Suprapubic skin (tissue), 4 donors: Measurements from ENCODE around the gene EFCAB5. TPM values are rescaled to one million over a fixed set of nuclear protein-coding genes. Genes with fewer than 3 reads are reported as not detected.

Experiments used
- DNase-seq, 2 donors: peaks; one replicate each; pipeline ENCODE4 v3.0.0-alpha.2; 2019; ENCODE audit warnings: low spot score in 2 of 2
- H3K27ac ChIP-seq: fragments of 200-600 bp; sonication (generic); one replicate; pipeline ENCODE4 v1.5.1; 2019
- H3K27me3 ChIP-seq: fragments of 200-600 bp; sonication (generic); one replicate; pipeline ENCODE4 v1.5.1; 2019
- H3K36me3 ChIP-seq: fragments of 200-600 bp; sonication (generic); one replicate; pipeline ENCODE4 v1.5.1; 2019
- H3K4me1 ChIP-seq: fragments of 200-600 bp; sonication (generic); one replicate; pipeline ENCODE4 v1.5.1; 2019
- H3K4me3 ChIP-seq: fragments of 200-600 bp; sonication (generic); one replicate; pipeline ENCODE4 v1.5.1; 2019; ENCODE audit warnings: mild to moderate bottlenecking
- H3K9me3 ChIP-seq: fragments of 200-600 bp; sonication (generic); one replicate; pipeline ENCODE4 v1.5.1; 2019
- EP300 ChIP-seq: sonication (generic); formaldehyde crosslinking; IDR thresholded peaks from one replicate; pipeline ENCODE4 v1.6.1; 2017; ENCODE audit warnings: antibody characterized with exemption
- POLR2A ChIP-seq, 2 donors: fragments of 450-650 bp; IDR thresholded peaks; one replicate each; pipeline ENCODE4 v1.6.1; 2017; ENCODE audit warnings: antibody characterized with exemption in 2 of 2, mild to moderate bottlenecking in 2 of 2, moderate library complexity in 2 of 2
- POLR2AphosphoS5 ChIP-seq, 3 donors: sonication (generic); formaldehyde crosslinking; IDR thresholded peaks; one replicate each; pipeline ENCODE4 v1.6.1; 2017; ENCODE audit warnings: antibody characterized with exemption in 3 of 3
- WGBS: methylation state at CpG from one replicate; pipeline ENCODE4 v1.1.5; 2018; 5-methylcytosine and 5-hydroxymethylcytosine counted together
- total RNA-seq, 4 donors: library from RNA; depleted of rRNA; stranded (reverse); fragments of >200 nt; gene quantifications; one replicate each; pipeline ENCODE4 v1.1.0, GENCODE V29; 2016
- TF ChIP-seq, protein P1 (sequence below), 2 donors: fragments of 200-600 bp in 1 of 2; fragments of 450-650 bp in 1 of 2; sonication (generic) in 1 of 2; IDR thresholded peaks; one replicate each; pipeline ENCODE4 v1.5.1; 2016 to 2019; ENCODE audit warnings: antibody characterized with exemption in 2 of 2, mild to moderate bottlenecking in 1 of 2, moderate library complexity in 1 of 2

The EFCAB5 gene
- total RNA-seq, 4 donors from 2014 or later = 0.13 to 0.21 (median 0.16) TPM; not detected in 1

DNA sequence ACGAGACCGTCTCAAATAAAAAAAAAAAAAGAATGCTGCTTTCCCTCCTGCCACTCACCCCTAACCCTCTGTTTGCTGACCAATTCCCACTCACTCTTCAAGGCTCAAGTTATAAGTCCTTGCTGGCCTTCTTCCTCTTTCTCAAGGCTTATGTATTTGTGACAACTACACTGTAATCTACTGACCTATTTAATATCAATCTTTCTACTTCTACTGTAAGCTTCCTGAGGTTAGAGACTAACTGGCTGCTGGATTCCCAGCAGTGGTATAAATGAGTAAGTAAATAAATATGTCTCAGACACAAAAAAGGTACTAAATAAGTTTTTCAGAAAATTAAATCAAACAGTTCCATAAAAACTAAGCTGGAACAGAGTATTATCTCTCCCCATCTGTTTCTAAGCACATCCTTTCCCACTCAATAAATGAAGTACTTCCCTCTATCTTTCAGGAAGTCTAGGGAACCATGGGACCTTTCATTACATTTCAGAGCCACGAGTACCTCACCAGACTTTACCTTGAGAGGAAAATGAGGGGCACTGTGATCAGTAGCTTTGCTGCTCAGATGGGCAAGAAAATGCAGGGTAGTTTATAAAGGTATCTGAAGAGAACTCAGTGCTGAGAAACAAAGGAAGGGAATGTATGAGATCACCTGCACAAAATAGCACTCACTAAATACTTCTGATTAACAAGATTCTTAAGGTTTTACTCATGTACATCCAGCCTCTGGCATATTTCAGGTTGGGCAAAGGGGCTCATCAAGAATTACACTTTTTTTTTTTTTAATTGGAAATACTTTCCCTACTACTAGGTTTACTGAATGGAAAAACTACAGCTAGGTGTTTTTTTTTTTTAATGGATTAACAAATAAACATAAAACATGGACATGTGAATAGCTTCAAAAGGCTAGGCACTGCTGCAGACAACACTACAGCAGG is 22.2 kb upstream of the EFCAB5 start:
- Histone ChIP-seq H3K4me1 (no peaks in the 10 kb centered on the region), H3K27me3 (no peaks in the 10 kb centered on the region), H3K4me3 (no peak overlapping the region), H3K27ac (no peak overlapping the region), H3K36me3 (no peaks in the 10 kb centered on the region), H3K9me3 (no peaks in the 10 kb centered on the region)
- TF ChIP-seq POLR2AphosphoS5 (IDR thresholded peaks at IDR 0.05) = no peak
- TF ChIP-seq POLR2A (IDR thresholded peaks at IDR 0.05) = no peak
- TF ChIP-seq EP300 = no peak
- TF ChIP-seq, protein P1, sequence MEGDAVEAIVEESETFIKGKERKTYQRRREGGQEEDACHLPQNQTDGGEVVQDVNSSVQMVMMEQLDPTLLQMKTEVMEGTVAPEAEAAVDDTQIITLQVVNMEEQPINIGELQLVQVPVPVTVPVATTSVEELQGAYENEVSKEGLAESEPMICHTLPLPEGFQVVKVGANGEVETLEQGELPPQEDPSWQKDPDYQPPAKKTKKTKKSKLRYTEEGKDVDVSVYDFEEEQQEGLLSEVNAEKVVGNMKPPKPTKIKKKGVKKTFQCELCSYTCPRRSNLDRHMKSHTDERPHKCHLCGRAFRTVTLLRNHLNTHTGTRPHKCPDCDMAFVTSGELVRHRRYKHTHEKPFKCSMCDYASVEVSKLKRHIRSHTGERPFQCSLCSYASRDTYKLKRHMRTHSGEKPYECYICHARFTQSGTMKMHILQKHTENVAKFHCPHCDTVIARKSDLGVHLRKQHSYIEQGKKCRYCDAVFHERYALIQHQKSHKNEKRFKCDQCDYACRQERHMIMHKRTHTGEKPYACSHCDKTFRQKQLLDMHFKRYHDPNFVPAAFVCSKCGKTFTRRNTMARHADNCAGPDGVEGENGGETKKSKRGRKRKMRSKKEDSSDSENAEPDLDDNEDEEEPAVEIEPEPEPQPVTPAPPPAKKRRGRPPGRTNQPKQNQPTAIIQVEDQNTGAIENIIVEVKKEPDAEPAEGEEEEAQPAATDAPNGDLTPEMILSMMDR (IDR thresholded peaks at IDR 0.05) = no peak
- 66% methylated on average over 3 of the region's 3 CpGs for WGBS
- DNase-seq = no peak

DNA sequence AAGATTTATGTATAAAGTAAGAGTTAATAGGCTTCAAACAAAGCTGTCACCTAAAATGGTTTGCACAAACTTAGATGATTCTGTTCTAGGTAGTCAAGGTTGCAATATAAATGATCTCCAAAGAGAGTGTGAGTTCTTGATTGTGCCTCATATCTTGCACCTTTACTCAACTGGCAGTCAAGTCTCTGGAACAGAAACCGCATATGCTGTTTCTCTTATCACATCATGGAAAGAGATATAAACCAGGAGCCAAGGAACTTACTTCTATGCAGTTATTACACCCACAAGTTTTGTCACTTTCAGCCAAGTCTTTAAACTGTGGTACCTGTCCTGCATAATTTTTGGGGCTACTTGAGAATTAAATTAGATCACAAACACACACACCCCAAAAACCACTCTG is 16.6 kb upstream of the EFCAB5 start:
- no peak for DNase-seq
- Histone ChIP-seq H3K36me3 (no peaks in the 10 kb centered on the region), H3K9me3 (no peaks in the 10 kb centered on the region), H3K27ac (no peak overlapping the region), H3K27me3 (no peaks in the 10 kb centered on the region), H3K4me3 (no peak overlapping the region), H3K4me1 (peaks cover 19% of the 10 kb centered on the region)
- no peak for TF ChIP-seq EP300
- TF ChIP-seq, protein P1 (IDR thresholded peaks at IDR 0.05) = no peak
- TF ChIP-seq POLR2AphosphoS5 (IDR thresholded peaks at IDR 0.05) = no peak
- no peak for TF ChIP-seq POLR2A (IDR thresholded peaks at IDR 0.05)
- 97% methylated on average over 1 of the region's 1 CpG for WGBS

DNA sequence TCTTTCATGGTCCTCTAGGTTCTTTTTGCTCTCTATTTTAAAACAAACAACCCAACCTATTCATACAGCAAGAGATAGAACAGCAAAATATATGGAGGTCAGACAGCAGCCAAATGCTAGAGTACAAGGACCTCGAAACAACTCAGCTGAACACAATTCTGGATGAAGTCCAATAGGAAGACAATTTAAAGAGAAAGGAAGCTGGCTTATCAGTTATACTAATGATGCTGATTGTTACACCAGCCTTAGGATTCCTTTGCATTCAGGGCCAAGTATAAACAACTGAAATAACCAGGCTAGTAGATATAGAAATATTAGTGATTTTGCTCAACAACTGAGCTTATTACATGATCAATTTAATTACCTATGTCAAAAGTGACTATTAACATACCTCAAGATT is 13.9 kb upstream of the EFCAB5 start:
- Histone ChIP-seq H3K4me3 (no peak overlapping the region), H3K27me3 (no peaks in the 10 kb centered on the region), H3K36me3 (no peaks in the 10 kb centered on the region), H3K4me1 (peaks cover 33% of the 10 kb centered on the region), H3K9me3 (no peaks in the 10 kb centered on the region), H3K27ac (no peak overlapping the region)
- DNase-seq = no peak
- TF ChIP-seq, protein P1 (IDR thresholded peaks at IDR 0.05) = no peak
- TF ChIP-seq POLR2AphosphoS5 (IDR thresholded peaks at IDR 0.05) = no peak
- TF ChIP-seq EP300 = no peak
- TF ChIP-seq POLR2A (IDR thresholded peaks at IDR 0.05) = no peak
- 6% methylated on average over 1 of the region's 1 CpG for WGBS

DNA sequence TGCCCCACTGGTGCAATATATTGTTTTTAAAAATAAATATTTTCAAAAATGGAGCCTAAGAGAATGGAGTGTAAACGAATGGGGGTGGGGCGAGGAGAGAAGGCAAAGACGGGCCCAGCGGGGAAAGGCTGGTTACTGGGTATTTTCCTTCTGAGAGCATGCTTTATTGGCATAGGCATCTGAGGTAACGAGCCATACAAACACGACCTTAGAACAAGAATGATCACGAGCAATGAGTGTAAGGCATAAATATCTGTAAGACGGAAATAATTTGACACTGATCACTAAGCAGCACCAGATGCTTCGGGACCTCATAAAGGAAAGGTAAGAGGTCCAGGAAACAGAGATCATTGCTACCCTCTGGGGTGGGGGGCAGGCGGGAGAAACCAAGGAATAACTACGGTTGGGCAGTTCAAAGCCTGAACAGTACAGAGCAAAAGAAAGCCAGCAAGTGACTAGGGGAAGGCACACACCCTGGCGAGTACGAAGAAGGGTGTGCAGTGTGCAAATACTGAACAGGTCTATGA is 12.4 kb upstream of the EFCAB5 start:
- DNase-seq = no peak
- WGBS = 1% methylated on average over 13 of the region's 13 CpGs
- no peak for TF ChIP-seq POLR2AphosphoS5 (IDR thresholded peaks at IDR 0.05)
- no peak for TF ChIP-seq EP300
- TF ChIP-seq, protein P1 (IDR thresholded peaks at IDR 0.05) = no peak
- no peak for TF ChIP-seq POLR2A (IDR thresholded peaks at IDR 0.05)
- Histone ChIP-seq H3K27ac (peak overlapping the region; percentile 91), H3K9me3 (no peaks in the 10 kb centered on the region), H3K36me3 (no peaks in the 10 kb centered on the region), H3K27me3 (no peaks in the 10 kb centered on the region), H3K4me1 (peaks cover 33% of the 10 kb centered on the region), H3K4me3 (peak overlapping the region; percentile 93)
